Lung (tissue), 12 donors: ENCODE data around the gene CPA5. TPM values are rescaled to one million over a fixed set of nuclear protein-coding genes. Genes with fewer than 3 reads are reported as not detected.

Experiments used
- ATAC-seq: fragments of 200-7000 bp; cut with Tn5 transposase; one replicate; pipeline ENCODE4 v1.9.1; 2020; ENCODE audit warnings: moderate number of reproducible peaks; ENCODE audit not compliant: insufficient read depth, low FRiP score
- DNase-seq, 3 donors: peaks; one replicate each; pipeline ENCODE4 v3.0.0-alpha.2; 2013 to 2017
- H3K27ac ChIP-seq, 2 donors: one replicate each; pipeline ENCODE4 v1.5.1; 2013; ENCODE audit warnings: mild to moderate bottlenecking in 2 of 2, moderate library complexity in 2 of 2, control low read depth in 1 of 2, inconsistent platforms in 1 of 2, low read depth in 1 of 2, low read length in 1 of 2
- H3K27me3 ChIP-seq, 3 donors: one replicate each; pipeline ENCODE4 v1.5.1; 2013; ENCODE audit warnings: low read length in 2 of 3; ENCODE audit not compliant: control insufficient read depth in 3 of 3, insufficient read depth in 3 of 3
- H3K36me3 ChIP-seq, 4 donors: one replicate each; pipeline ENCODE4 v1.5.1; 2013; ENCODE audit warnings: low read length in 4 of 4, mild to moderate bottlenecking in 1 of 4, moderate library complexity in 1 of 4; ENCODE audit not compliant: control insufficient read depth in 4 of 4, insufficient read depth in 4 of 4
- H3K4me1 ChIP-seq, 5 donors: one replicate each; pipeline ENCODE4 v1.5.1; 2013; ENCODE audit warnings: low read length in 5 of 5, mild to moderate bottlenecking in 2 of 5, moderate library complexity in 1 of 5; ENCODE audit not compliant: control insufficient read depth in 5 of 5, insufficient read depth in 5 of 5
- H3K4me3 ChIP-seq: one replicate; pipeline ENCODE4 v1.5.1; 2013; ENCODE audit warnings: mild to moderate bottlenecking, control low read depth, moderate library complexity
- H3K9ac ChIP-seq, 2 donors: one replicate each; pipeline ENCODE4 v1.5.1; 2013; ENCODE audit warnings: low read length in 2 of 2, control low read depth in 1 of 2; ENCODE audit not compliant: insufficient read depth in 1 of 2
- H3K9me3 ChIP-seq, 4 donors: one replicate each; pipeline ENCODE4 v1.5.1; 2013; ENCODE audit warnings: low read length in 3 of 4, mild to moderate bottlenecking in 1 of 4, moderate library complexity in 1 of 4; ENCODE audit not compliant: control insufficient read depth in 4 of 4, insufficient read depth in 3 of 4
- CTCF ChIP-seq: IDR thresholded peaks from 2 replicates; pipeline ENCODE4 v1.5.1; 2012; ENCODE audit warnings: mild to moderate bottlenecking; ENCODE audit errors: control extremely low read depth, extremely low read depth
- WGBS, 2 donors: extraction: QIAGEN DNeasy Blood & Tissue Kit; methylation state at CpG; one replicate each; pipeline ENCODE4 v1.1.7; 2013; 5-methylcytosine and 5-hydroxymethylcytosine counted together
- polyA plus RNA-seq, 2 donors: library from polyadenylated mRNA; stranded (reverse); fragments of 200-250 nt; gene quantifications; one replicate each; pipeline ENCODE4 v1.2.1, GENCODE V29; 2013
- total RNA-seq, 2 donors: library from RNA; depleted of rRNA in 1 of 2; stranded (reverse); fragments of >200 nt in 1 of 2; gene quantifications; one replicate each; pipeline ENCODE4 v1.2.1, GENCODE V29; 2014 to 2021
- donor health status: control.
- donor health status: control.
- donor health status: Bipolar disorder and iron deficiency.
- donor health status: healthy.
- donor health status: DM: yes; HTN: yes; CAD: no.

CPA5 gene
- total and polyA plus RNA-seq, 4 donors: 0.08 to 0.10 TPM; not detected in 2

GRCh38 chr7:130304878-130305277 lies 39.7 kb upstream of the CPA5 start:
- Histone ChIP-seq H3K36me3 (no peaks in the 10 kb centered on the region), H3K27me3 (no peaks in the 10 kb centered on the region), H3K9ac (no peak overlapping the region), H3K4me3 (no peak overlapping the region), H3K27ac (no peak overlapping the region), H3K9me3 (no peaks in the 10 kb centered on the region), H3K4me1 (no peaks in the 10 kb centered on the region)
- DNase-seq (no peak), ATAC-seq (no peak)
- no peak for TF ChIP-seq CTCF
- WGBS, 2 donors: 92 to 96% methylated on average over 3 of the region's 3 CpGs

- 85 to 93% methylated on average over 21 of the region's 21 CpGs for WGBS, 2 donors
- Histone ChIP-seq H3K9ac (no peak overlapping the region), H3K27ac (no peak overlapping the region), H3K36me3 (no peaks in the 10 kb centered on the region), H3K27me3 (no peaks in the 10 kb centered on the region), H3K4me3 (no peak overlapping the region), H3K4me1 (no peaks in the 10 kb centered on the region), H3K9me3 (no peaks in the 10 kb centered on the region)
- ATAC-seq (no peak), DNase-seq (no peak)
- no peak for TF ChIP-seq CTCF
Measured at GRCh38 chr7:130305433-130306042, 39.1 kb upstream of the CPA5 start.

GRCh38 chr7:130309986-130310385 lies 34.6 kb upstream of the CPA5 start:
- 79 to 88% methylated on average over 6 of the region's 6 CpGs for WGBS, 2 donors
- Histone ChIP-seq H3K36me3 (no peaks in the 10 kb centered on the region), H3K27ac (no peak overlapping the region), H3K9ac (no peak overlapping the region), H3K9me3 (peaks cover 0 to 3% (median 0%) of the 10 kb centered on the region in 4 donors), H3K4me1 (no peaks in the 10 kb centered on the region), H3K4me3 (no peak overlapping the region), H3K27me3 (no peaks in the 10 kb centered on the region)
- DNase-seq (no peak), ATAC-seq (no peak)
- no peak for TF ChIP-seq CTCF

GRCh38 chr7:130314305-130314704 lies 30.3 kb upstream of the CPA5 start:
- ATAC-seq (no peak), DNase-seq (no peak)
- Histone ChIP-seq H3K9me3 (peaks cover 0 to 3% (median 0%) of the 10 kb centered on the region in 4 donors), H3K36me3 (no peaks in the 10 kb centered on the region), H3K27ac (no peak overlapping the region), H3K27me3 (no peaks in the 10 kb centered on the region), H3K9ac (no peak overlapping the region), H3K4me3 (no peak overlapping the region), H3K4me1 (no peaks in the 10 kb centered on the region)
- 76 to 80% methylated on average over 6 of the region's 6 CpGs for WGBS, 2 donors
- no peak for TF ChIP-seq CTCF
